ENCODE data around the gene MTRFR. TPM values are rescaled to one million over a fixed set of nuclear protein-coding genes. Genes with fewer than 3 reads are reported as not detected.

MTRFR gene
- total RNA-seq, 4 donors from 2014 or later = 6.4 to 17.1 (median 8.2) TPM

DNA sequence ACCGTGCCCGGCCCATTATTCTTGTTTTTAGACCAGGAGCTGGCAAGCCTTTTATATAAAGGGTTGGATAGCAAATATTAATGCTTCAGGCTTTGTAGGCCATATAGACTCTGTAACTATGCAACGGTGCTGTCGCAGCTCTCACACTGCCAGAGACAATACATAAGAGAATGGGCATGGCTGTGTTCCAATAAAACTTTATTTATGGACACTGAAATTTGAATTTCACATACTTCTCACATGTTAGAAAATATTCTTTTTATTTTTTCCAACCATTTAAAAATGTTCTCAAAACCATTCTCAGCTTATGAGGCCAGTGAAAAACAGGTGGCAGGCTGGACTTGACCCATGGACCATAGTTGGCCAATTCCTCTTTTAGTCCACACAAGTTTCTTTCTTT is 51.4 kb downstream of the MTRFR start:
- no peak for DNase-seq (ENCODE audit: low spot score in 2 of 2)
- H3K36me3 ChIP-seq = peaks cover 5% of the 10 kb centered on the region
- H3K27ac ChIP-seq = no peak overlapping the region
- 94% methylated on average over 4 of the region's 4 CpGs for WGBS
- no peaks in the 10 kb centered on the region for H3K9me3 ChIP-seq
- TF ChIP-seq, protein P1, sequence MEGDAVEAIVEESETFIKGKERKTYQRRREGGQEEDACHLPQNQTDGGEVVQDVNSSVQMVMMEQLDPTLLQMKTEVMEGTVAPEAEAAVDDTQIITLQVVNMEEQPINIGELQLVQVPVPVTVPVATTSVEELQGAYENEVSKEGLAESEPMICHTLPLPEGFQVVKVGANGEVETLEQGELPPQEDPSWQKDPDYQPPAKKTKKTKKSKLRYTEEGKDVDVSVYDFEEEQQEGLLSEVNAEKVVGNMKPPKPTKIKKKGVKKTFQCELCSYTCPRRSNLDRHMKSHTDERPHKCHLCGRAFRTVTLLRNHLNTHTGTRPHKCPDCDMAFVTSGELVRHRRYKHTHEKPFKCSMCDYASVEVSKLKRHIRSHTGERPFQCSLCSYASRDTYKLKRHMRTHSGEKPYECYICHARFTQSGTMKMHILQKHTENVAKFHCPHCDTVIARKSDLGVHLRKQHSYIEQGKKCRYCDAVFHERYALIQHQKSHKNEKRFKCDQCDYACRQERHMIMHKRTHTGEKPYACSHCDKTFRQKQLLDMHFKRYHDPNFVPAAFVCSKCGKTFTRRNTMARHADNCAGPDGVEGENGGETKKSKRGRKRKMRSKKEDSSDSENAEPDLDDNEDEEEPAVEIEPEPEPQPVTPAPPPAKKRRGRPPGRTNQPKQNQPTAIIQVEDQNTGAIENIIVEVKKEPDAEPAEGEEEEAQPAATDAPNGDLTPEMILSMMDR (IDR thresholded peaks at IDR 0.05) = no peak
- TF ChIP-seq POLR2AphosphoS5 (IDR thresholded peaks at IDR 0.05) (no peak), POLR2A (IDR thresholded peaks at IDR 0.05) (no peak), EP300 (IDR thresholded peaks at IDR 0.05) (no peak)
- no peaks in the 10 kb centered on the region for H3K27me3 ChIP-seq
- H3K4me3 ChIP-seq = no peak overlapping the region
- no peaks in the 10 kb centered on the region for H3K4me1 ChIP-seq

DNA sequence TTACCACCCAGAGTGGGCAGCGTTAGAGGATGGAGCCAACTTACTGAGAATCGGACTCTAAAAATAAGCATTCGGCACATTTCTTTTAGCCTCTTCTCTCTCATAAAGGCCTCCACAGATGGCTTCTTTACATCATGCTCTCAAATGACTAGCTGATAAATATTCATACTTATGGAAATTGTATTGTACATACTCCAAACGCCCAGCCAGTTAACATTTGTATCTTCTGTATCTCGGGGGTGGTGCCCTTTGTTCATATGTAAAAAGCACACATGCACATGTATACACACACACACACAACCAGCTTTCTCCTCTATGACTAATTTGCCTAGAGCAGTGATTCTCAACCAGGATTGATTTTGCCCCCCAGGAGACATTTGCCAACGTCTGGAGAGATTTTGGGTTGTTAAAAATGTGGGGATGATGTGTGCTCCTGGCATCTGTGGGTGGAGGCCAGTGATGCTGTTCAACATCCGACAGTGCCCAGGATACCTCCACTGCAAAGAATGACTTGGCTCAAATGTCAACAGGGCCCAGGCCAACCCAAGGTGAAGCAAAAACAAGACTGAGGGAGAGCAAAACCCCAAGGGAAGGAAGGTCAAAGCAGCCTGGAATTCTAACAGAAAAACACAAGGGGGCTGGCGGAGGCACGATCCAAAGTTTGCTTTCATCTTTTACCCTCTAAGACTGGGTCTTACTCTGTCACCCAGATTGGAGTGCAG is 53.6 kb downstream of the MTRFR start:
- TF ChIP-seq, protein P1 (IDR thresholded peaks at IDR 0.05) = no peak
- no peak for TF ChIP-seq POLR2AphosphoS5 (IDR thresholded peaks at IDR 0.05)
- TF ChIP-seq POLR2A (IDR thresholded peaks at IDR 0.05) = no peak
- TF ChIP-seq EP300 (IDR thresholded peaks at IDR 0.05) = no peak

GRCh38 chr12:123288751-123289346 is 55.6 kb downstream of the MTRFR start:
- H3K36me3 ChIP-seq = peaks cover 28% of the 10 kb centered on the region
- TF ChIP-seq, protein P1 (IDR thresholded peaks at IDR 0.05) = no peak
- TF ChIP-seq POLR2AphosphoS5 (IDR thresholded peaks at IDR 0.05) = no peak
- no peak for TF ChIP-seq EP300 (IDR thresholded peaks at IDR 0.05)
- no peak for TF ChIP-seq POLR2A (IDR thresholded peaks at IDR 0.05)
- WGBS = 89% methylated on average over 20 of the region's 20 CpGs
- no peaks in the 10 kb centered on the region for H3K9me3 ChIP-seq
- H3K4me3 ChIP-seq = no peak overlapping the region
- H3K27me3 ChIP-seq = no peaks in the 10 kb centered on the region
- no peak overlapping the region for H3K27ac ChIP-seq
- H3K4me1 ChIP-seq = no peaks in the 10 kb centered on the region
- DNase-seq (ENCODE audit: low spot score in 2 of 2) = peak in 1 of 2 donors; percentile 35

More for the DNA sequence above, 53.6 kb downstream of the MTRFR start:
- no peak for DNase-seq (ENCODE audit: low spot score in 2 of 2)
- Histone ChIP-seq H3K27ac (no peak overlapping the region), H3K4me3 (no peak overlapping the region), H3K4me1 (no peaks in the 10 kb centered on the region), H3K36me3 (peaks cover 14% of the 10 kb centered on the region), H3K27me3 (no peaks in the 10 kb centered on the region), H3K9me3 (no peaks in the 10 kb centered on the region)
- WGBS = 65% methylated on average over 9 of the region's 9 CpGs

GRCh38 chr12:123289911-123290310 is 56.7 kb downstream of the MTRFR start:
- no peak overlapping the region for H3K4me3 ChIP-seq
- TF ChIP-seq, protein P1 (IDR thresholded peaks at IDR 0.05) = no peak
- TF ChIP-seq POLR2AphosphoS5 (IDR thresholded peaks at IDR 0.05) (no peak), POLR2A (IDR thresholded peaks at IDR 0.05) (no peak), EP300 (IDR thresholded peaks at IDR 0.05) (no peak)
- no peaks in the 10 kb centered on the region for H3K9me3 ChIP-seq
- H3K27ac ChIP-seq = no peak overlapping the region
- no peaks in the 10 kb centered on the region for H3K4me1 ChIP-seq
- peaks cover 36% of the 10 kb centered on the region for H3K36me3 ChIP-seq
- 88% methylated on average over 11 of the region's 11 CpGs for WGBS
- DNase-seq (ENCODE audit: low spot score in 2 of 2) = peak in 1 of 2 donors; percentile 19
- no peaks in the 10 kb centered on the region for H3K27me3 ChIP-seq

DNA sequence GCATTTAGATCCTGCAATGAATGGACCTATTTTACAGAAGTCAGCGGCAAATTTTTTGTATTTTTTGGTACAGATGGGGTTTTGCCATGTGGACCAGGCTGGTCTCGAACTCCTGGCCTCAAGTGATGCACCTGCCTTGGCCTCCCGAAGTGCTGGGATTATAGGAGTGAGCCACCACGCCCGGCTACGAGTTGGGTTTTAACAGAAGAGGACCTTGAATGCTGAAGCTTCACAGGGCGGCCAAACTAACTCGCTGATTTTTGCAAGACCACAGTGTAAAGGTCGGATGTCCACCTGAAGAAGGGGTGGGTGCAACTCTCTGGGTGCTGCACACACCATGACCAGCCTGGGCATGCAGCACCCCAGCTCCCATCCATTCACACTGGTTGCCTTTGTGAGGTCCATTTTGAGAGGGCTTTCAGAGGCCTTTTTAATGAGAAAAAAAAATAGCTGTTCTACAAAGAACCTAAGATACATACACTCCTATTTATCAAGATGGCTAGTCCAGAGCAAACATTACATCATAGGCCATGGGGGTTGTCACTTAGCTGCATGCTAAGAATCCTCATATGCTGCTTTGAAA is 60.0 kb downstream of the MTRFR start:
- no peak for DNase-seq (ENCODE audit: low spot score in 2 of 2)
- Histone ChIP-seq H3K36me3 (peaks cover 66% of the 10 kb centered on the region), H3K27me3 (no peaks in the 10 kb centered on the region), H3K27ac (no peak overlapping the region), H3K9me3 (no peaks in the 10 kb centered on the region), H3K4me3 (no peak overlapping the region), H3K4me1 (no peaks in the 10 kb centered on the region)
- WGBS = 90% methylated on average over 7 of the region's 9 CpGs
- TF ChIP-seq, protein P1 (IDR thresholded peaks at IDR 0.05) = no peak
- TF ChIP-seq EP300 (IDR thresholded peaks at IDR 0.05) = no peak
- no peak for TF ChIP-seq POLR2AphosphoS5 (IDR thresholded peaks at IDR 0.05)
- TF ChIP-seq POLR2A (IDR thresholded peaks at IDR 0.05) = no peak

Data from suprapubic skin (tissue), 4 donors.